Tibial nerve (tissue), 4 donors: ENCODE measurements around the gene LONP2. TPM values are rescaled to one million over a fixed set of nuclear protein-coding genes. Genes with fewer than 3 reads are reported as not detected.

Experiments used
- DNase-seq, 2 donors: peaks; one replicate each; pipeline ENCODE4 v3.0.0-alpha.2; 2019; ENCODE audit warnings: low spot score in 2 of 2
- H3K27ac ChIP-seq, 4 donors: fragments of 200-600 bp; sonication (generic) in 3 of 4; one replicate each; pipeline ENCODE4 v1.5.1; 2017 to 2019; ENCODE audit warnings: mild to moderate bottlenecking in 1 of 4
- H3K27me3 ChIP-seq, 2 donors: fragments of 200-600 bp; sonication (generic) in 1 of 2; one replicate each; pipeline versions ENCODE4 v1.5.1 to v1.6.0; 2017 to 2019
- H3K36me3 ChIP-seq, 3 donors: fragments of 200-600 bp; sonication (generic); one replicate each; pipeline ENCODE4 v1.5.1; 2018 to 2019
- H3K4me1 ChIP-seq, 4 donors: fragments of 200-600 bp; sonication (generic) in 3 of 4; one replicate each; pipeline ENCODE4 v1.5.1; 2017 to 2019
- H3K4me3 ChIP-seq, 4 donors: fragments of 200-600 bp; sonication (generic) in 3 of 4; one replicate each; pipeline ENCODE4 v1.5.1; 2017 to 2019; ENCODE audit warnings: mild to moderate bottlenecking in 1 of 4, moderate library complexity in 1 of 4
- H3K9me3 ChIP-seq, 4 donors: fragments of 200-600 bp; sonication (generic) in 3 of 4; one replicate each; pipeline ENCODE4 v1.5.1; 2017 to 2019
- EP300 ChIP-seq, 2 donors: sonication (generic); formaldehyde crosslinking; IDR thresholded peaks; one replicate each; pipeline ENCODE4 v1.6.1; 2017; ENCODE audit warnings: antibody characterized with exemption in 2 of 2, mild to moderate bottlenecking in 1 of 2
- POLR2A ChIP-seq, 2 donors: fragments of 450-650 bp; IDR thresholded peaks; one replicate each; pipeline ENCODE4 v1.6.1; 2017; ENCODE audit warnings: antibody characterized with exemption in 2 of 2, mild to moderate bottlenecking in 2 of 2, moderate library complexity in 2 of 2
- WGBS, 2 donors: methylation state at CpG; one replicate each; pipeline ENCODE4 v1.1.5; 2018; 5-methylcytosine and 5-hydroxymethylcytosine counted together
- total RNA-seq, 4 donors: library from RNA; depleted of rRNA; stranded (reverse); fragments of >200 nt; gene quantifications; one replicate each; pipeline ENCODE4 v1.1.0, GENCODE V29; 2016
- TF ChIP-seq, protein P1 (sequence below), 5 experiments: fragments of 200-600 bp in 3 of 5; fragments of 450-650 bp in 2 of 5; sonication (generic) in 3 of 5; IDR thresholded peaks; one replicate each; pipeline ENCODE4 v1.5.1; 2016 to 2019; ENCODE audit warnings: antibody characterized with exemption in 5 of 5, mild to moderate bottlenecking in 3 of 5, moderate library complexity in 2 of 5

Gene LONP2
- total RNA-seq, 4 donors from 2014 or later, result 36.2 to 50.3 (median 48.3) TPM

DNA sequence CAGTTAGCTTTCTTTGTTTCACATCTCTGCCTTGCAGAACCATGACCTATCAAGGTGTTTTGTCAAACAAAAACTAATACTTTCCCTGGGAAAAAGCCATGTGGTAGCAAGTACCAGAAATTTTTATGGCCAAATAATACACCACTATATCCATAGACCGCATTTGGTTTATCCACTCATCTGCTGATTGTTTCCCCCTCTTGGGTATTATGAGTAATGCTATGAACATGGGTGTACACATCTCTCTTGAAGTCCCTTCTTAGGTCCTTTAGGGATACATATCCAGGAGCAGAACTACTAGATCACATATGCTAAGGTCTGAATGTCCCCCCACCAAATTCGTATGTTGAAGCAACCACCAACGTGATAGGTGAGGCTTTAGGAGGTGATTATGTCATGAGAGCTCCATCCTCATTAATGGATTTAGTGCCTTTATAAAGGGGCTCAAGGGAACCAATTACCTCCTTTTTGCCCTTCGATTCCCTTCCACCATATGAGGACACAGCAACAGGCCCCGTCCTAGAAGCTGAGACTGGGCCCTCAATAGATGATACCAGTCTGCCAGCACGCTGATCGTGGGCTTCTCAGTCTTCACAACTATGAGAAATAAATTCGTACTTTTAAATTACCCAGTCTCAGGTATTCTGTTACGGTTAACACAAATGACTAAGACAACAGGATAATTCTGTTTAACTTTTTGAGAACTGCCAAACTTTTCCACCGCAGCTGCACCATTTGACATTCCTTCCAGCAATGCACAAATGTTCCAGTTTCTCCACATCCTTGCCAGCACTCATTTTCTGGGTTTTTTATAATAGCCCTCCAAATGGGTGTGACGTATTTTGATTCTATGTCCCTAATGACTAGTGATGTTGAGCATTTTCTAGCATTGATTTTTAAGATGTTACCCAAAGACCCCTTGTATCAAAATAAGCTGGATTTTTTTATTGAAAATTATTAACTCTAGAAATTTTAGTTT is 111.1 kb downstream of the LONP2 start:
- no peak for DNase-seq
- Histone ChIP-seq H3K36me3 (peaks cover 0 to 38% (median 0%) of the 10 kb centered on the region in 3 donors), H3K27me3 (no peaks in the 10 kb centered on the region), H3K4me3 (no peak overlapping the region), H3K27ac (peak overlapping the region in 1 of 4 donors; percentile 22), H3K4me1 (peaks cover 0 to 31% (median 4%) of the 10 kb centered on the region in 4 donors), H3K9me3 (no peaks in the 10 kb centered on the region)
- 87% methylated on average over 11 of the region's 11 CpGs for WGBS, 2 donors
- TF ChIP-seq EP300 (IDR thresholded peaks at IDR 0.05) (no peak), POLR2A (IDR thresholded peaks at IDR 0.05) (no peak)
- TF ChIP-seq, protein P1, sequence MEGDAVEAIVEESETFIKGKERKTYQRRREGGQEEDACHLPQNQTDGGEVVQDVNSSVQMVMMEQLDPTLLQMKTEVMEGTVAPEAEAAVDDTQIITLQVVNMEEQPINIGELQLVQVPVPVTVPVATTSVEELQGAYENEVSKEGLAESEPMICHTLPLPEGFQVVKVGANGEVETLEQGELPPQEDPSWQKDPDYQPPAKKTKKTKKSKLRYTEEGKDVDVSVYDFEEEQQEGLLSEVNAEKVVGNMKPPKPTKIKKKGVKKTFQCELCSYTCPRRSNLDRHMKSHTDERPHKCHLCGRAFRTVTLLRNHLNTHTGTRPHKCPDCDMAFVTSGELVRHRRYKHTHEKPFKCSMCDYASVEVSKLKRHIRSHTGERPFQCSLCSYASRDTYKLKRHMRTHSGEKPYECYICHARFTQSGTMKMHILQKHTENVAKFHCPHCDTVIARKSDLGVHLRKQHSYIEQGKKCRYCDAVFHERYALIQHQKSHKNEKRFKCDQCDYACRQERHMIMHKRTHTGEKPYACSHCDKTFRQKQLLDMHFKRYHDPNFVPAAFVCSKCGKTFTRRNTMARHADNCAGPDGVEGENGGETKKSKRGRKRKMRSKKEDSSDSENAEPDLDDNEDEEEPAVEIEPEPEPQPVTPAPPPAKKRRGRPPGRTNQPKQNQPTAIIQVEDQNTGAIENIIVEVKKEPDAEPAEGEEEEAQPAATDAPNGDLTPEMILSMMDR (IDR thresholded peaks at IDR 0.05), result no peak

DNA sequence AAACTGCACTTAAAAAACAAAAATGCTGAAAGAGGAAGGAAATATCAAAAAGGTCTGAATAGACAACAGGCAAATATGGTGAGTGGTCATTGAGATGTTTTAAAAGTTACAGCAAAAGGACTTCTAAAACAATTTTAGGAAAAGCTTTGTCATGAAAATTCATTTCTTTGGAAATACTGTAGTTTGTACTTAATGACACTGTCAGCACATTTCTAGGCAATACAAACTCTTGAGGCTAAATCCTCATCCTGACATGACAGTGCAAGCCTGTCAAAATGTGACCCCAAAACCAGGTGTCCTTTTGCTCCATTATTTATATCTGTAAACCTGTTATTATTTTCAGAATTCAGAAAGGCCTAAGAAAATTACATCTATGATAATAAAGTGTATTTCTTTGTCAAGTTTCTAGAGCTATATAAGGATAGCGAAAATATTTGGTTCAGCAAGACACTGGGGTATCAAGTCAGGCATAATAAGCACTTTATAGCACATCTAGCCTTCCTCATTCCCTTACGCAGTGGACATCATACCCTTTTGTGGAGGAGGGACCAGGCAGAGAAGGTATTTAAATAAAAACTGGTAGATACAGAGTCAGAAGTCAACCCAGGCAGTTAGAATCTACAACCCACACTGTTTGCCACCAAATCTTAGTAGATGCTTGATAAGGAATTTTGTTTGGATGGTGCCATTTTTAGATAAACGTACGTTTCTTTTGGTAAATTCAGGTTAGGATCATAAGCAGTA is 112.7 kb downstream of the LONP2 start:
- Histone ChIP-seq H3K27ac (no peak overlapping the region), H3K4me3 (no peak overlapping the region), H3K4me1 (peaks cover 0 to 43% (median 4%) of the 10 kb centered on the region in 4 donors), H3K9me3 (no peaks in the 10 kb centered on the region), H3K36me3 (peaks cover 0 to 29% (median 0%) of the 10 kb centered on the region in 3 donors), H3K27me3 (no peaks in the 10 kb centered on the region)
- DNase-seq, result no peak
- 84 to 86% methylated on average over 4 of the region's 4 CpGs for WGBS, 2 donors
- no peak for TF ChIP-seq POLR2A (IDR thresholded peaks at IDR 0.05)
- TF ChIP-seq, protein P1 (IDR thresholded peaks at IDR 0.05), result no peak
- no peak for TF ChIP-seq EP300 (IDR thresholded peaks at IDR 0.05)

DNA sequence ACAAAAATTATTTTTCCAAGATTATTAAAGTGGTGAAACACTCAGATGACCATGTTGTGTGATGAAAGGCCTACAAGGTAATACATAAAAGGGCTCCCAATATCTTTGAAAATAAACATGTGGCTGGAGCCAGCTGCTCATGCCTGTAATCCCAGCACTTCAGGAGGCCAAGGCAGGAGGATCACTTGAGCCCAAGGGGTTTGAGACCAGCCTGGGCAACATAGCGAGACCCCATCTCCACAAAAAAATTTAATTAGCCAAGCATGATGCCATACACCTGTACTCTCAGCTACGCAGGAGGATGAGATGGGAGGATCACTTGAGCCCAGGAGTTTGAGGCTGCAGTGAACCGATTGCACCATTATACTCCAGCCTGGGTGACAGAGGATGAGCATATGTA is 114.3 kb downstream of the LONP2 start:
- Histone ChIP-seq H3K4me1 (peaks cover 0 to 48% (median 4%) of the 10 kb centered on the region in 4 donors), H3K4me3 (no peak overlapping the region), H3K27me3 (no peaks in the 10 kb centered on the region), H3K36me3 (peaks cover 0 to 23% (median 0%) of the 10 kb centered on the region in 3 donors), H3K27ac (no peak overlapping the region), H3K9me3 (no peaks in the 10 kb centered on the region)
- no peak for TF ChIP-seq POLR2A (IDR thresholded peaks at IDR 0.05)
- TF ChIP-seq EP300 (IDR thresholded peaks at IDR 0.05), result no peak
- TF ChIP-seq, protein P1 (IDR thresholded peaks at IDR 0.05), result no peak
- DNase-seq, result no peak
- WGBS, 2 donors, result 91 to 96% methylated on average over 3 of the region's 3 CpGs

DNA sequence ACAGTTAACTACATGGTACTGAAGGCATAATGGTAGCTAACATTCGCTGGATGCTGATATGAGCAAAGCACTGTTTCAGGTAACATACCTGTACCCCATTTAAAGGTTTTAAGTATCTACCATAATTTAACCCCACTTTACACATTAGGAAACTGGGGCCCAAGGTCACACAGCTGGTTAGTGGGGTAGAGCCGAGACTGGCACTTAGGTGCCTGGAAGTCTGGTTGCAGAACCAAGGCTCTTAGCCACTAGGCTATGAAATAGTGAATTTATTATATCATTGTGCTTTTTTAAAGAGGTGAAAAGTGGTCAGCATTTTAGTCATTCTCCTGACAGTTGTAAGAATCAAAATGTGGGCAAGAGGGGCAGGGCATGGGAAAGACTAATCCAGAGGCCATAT is 115.9 kb downstream of the LONP2 start:
- 91 to 100% methylated on average over 2 of the region's 2 CpGs for WGBS, 2 donors
- Histone ChIP-seq H3K27me3 (no peaks in the 10 kb centered on the region), H3K4me3 (no peak overlapping the region), H3K9me3 (no peaks in the 10 kb centered on the region), H3K27ac (no peak overlapping the region), H3K4me1 (peaks cover 0 to 57% (median 12%) of the 10 kb centered on the region in 4 donors), H3K36me3 (peaks cover 0 to 23% (median 0%) of the 10 kb centered on the region in 3 donors)
- DNase-seq, result no peak
- TF ChIP-seq EP300 (IDR thresholded peaks at IDR 0.05) (no peak), POLR2A (IDR thresholded peaks at IDR 0.05) (no peak)
- TF ChIP-seq, protein P1 (IDR thresholded peaks at IDR 0.05), result no peak
